IMR-90 (cell line): ENCODE measurements around the gene MAFG. TPM values are rescaled to one million over a fixed set of nuclear protein-coding genes. Genes with fewer than 3 reads are reported as not detected.

Experiments used
- ATAC-seq: fragments of 200-7000 bp; cut with Tn5 transposase; 2 replicates; pipeline ENCODE4 v1.9.1; 2020; ENCODE audit warnings: low read depth, mild to moderate bottlenecking, moderate library complexity
- BruUV-seq: library from RNA; stranded (reverse); fragments of 400-500 nt; replicated peaks from 2 replicates; lab custom pipeline; 2021; lab: Mats Ljungman, UMichigan
- CTCF ChIA-PET: fragments of 300-600 bp; formaldehyde crosslinking; extraction: SDS; loops from one replicate; lab custom pipeline; 2021; ENCODE audit warnings: antibody characterized with exemption; lab: Yijun Ruan, JAX
- POLR2A ChIA-PET: fragments of 300-600 bp; sonication (Branson Sonifier 250); formaldehyde crosslinking; loops from one replicate; lab custom pipeline; 2022; ENCODE audit warnings: antibody characterized with exemption; ENCODE audit not compliant: unreplicated experiment; lab: Charles Lee
- DNase-seq: peaks from one replicate; pipeline ENCODE4 v3.0.0; 2013
- H2AFZ ChIP-seq: replicated peaks from 2 replicates; pipeline ENCODE3; 2013; ENCODE audit warnings: low read length, mild to moderate bottlenecking; ENCODE audit not compliant: poor library complexity
- H2AK5ac ChIP-seq: 2 replicates; pipeline ENCODE4 v1.6.1; 2013; ENCODE audit warnings: low read depth, low read length, inconsistent platforms
- H2AK9ac ChIP-seq: replicated peaks from 2 replicates; pipeline ENCODE3; 2013; ENCODE audit warnings: mild to moderate bottlenecking, low read depth, low read length, moderate library complexity; ENCODE audit not compliant: poor library complexity
- H2BK120ac ChIP-seq: 2 replicates; pipeline ENCODE4 v1.6.1; 2013; ENCODE audit warnings: low read depth, low read length, inconsistent platforms
- H2BK15ac ChIP-seq: 3 replicates; pipeline ENCODE4 v1.6.1; 2013; ENCODE audit warnings: low read depth, low read length, inconsistent platforms
- H2BK20ac ChIP-seq: 2 replicates; pipeline ENCODE4 v1.6.1; 2013; ENCODE audit warnings: low read depth, mild to moderate bottlenecking, inconsistent platforms, low read length, moderate library complexity
- H2BK5ac ChIP-seq: 2 replicates; pipeline ENCODE4 v1.6.1; 2013; ENCODE audit warnings: mild to moderate bottlenecking, low read depth, low read length, inconsistent platforms; ENCODE audit not compliant: poor library complexity, severe bottlenecking
- H3K14ac ChIP-seq: replicated peaks from 2 replicates; pipeline ENCODE4 v1.6.1; 2013; ENCODE audit warnings: low read depth, low read length, inconsistent platforms
- H3K18ac ChIP-seq: 2 replicates; pipeline ENCODE4 v1.6.1; 2013; ENCODE audit warnings: low read depth, low read length, control low read depth
- H3K23ac ChIP-seq: 2 replicates; pipeline ENCODE4 v1.6.1; 2013; ENCODE audit warnings: low read depth, low read length, inconsistent platforms
- H3K27ac ChIP-seq: 2 replicates; pipeline ENCODE4 v1.5.1; 2013; ENCODE audit warnings: mild to moderate bottlenecking, control low read depth, low read length; ENCODE audit not compliant: insufficient read depth
- H3K27me3 ChIP-seq: 2 replicates; pipeline ENCODE4 v1.6.1; 2013; ENCODE audit warnings: low read length; ENCODE audit not compliant: control insufficient read depth, insufficient read depth
- H3K36me3 ChIP-seq: 2 replicates; pipeline ENCODE4 v1.6.1; 2013; ENCODE audit warnings: low read length, mixed read lengths; ENCODE audit not compliant: control insufficient read depth, insufficient read depth
- H3K4ac ChIP-seq: 2 replicates; pipeline ENCODE4 v1.6.1; 2013; ENCODE audit warnings: low read depth, low read length, inconsistent platforms
- H3K4me1 ChIP-seq: 2 replicates; pipeline ENCODE4 v1.6.1; 2013; ENCODE audit warnings: low read length, mixed read lengths; ENCODE audit not compliant: control insufficient read depth, insufficient read depth
- H3K4me2 ChIP-seq: 2 replicates; pipeline ENCODE4 v1.6.1; 2013; ENCODE audit warnings: low read depth, mild to moderate bottlenecking, control low read depth, low read length, moderate library complexity
- H3K4me3 ChIP-seq: 2 replicates; pipeline ENCODE4 v1.5.1; 2013; ENCODE audit warnings: low read depth, mild to moderate bottlenecking, control low read depth, low read length, moderate library complexity; ENCODE audit not compliant: insufficient read depth
- H3K56ac ChIP-seq: 2 replicates; pipeline ENCODE4 v1.6.1; 2013; ENCODE audit warnings: low read length, inconsistent platforms; ENCODE audit not compliant: insufficient read depth; ENCODE audit errors: extremely low read depth
- H3K79me1 ChIP-seq, 2 experiments: 2 replicates each; pipeline ENCODE4 v1.6.1; 2013; ENCODE audit warnings: low read length in 2 of 2, inconsistent platforms in 1 of 2, low read depth in 1 of 2
- H3K9ac ChIP-seq: 2 replicates; pipeline ENCODE4 v1.6.1; 2013; ENCODE audit warnings: low read depth, low read length, control low read depth
- H3K9me1 ChIP-seq: 2 replicates; pipeline ENCODE4 v1.6.1; 2013; ENCODE audit warnings: low read length, inconsistent platforms; ENCODE audit not compliant: insufficient read depth
- H3K9me3 ChIP-seq: 2 replicates; pipeline ENCODE4 v1.6.1; 2013; ENCODE audit warnings: low read length; ENCODE audit not compliant: control insufficient read depth, insufficient read depth
- H4K20me1 ChIP-seq: 2 replicates; pipeline ENCODE4 v1.6.1; 2013; ENCODE audit warnings: low read length, inconsistent platforms; ENCODE audit not compliant: insufficient read depth
- H4K5ac ChIP-seq: 2 replicates; pipeline ENCODE4 v1.6.1; 2013; ENCODE audit warnings: mild to moderate bottlenecking, low read depth, low read length, control low read depth
- H4K8ac ChIP-seq, 2 experiments: 2 replicates each; pipeline ENCODE4 v1.6.1; 2013; ENCODE audit warnings: low read depth in 2 of 2, low read length in 2 of 2, control low read depth in 1 of 2, inconsistent platforms in 1 of 2
- H4K91ac ChIP-seq: 2 replicates; pipeline ENCODE4 v1.6.1; 2013; ENCODE audit warnings: low read depth, low read length, inconsistent platforms; ENCODE audit not compliant: insufficient read depth
- CHD1 ChIP-seq: IDR thresholded peaks from 2 replicates; pipeline ENCODE4 v1.6.1; 2012; ENCODE audit warnings: low read depth, low read length, improper control_type of control experiment
- FOS ChIP-seq: fragments of 150-350 bp; IDR thresholded peaks from 2 replicates; pipeline ENCODE4 v1.6.1; 2016; ENCODE audit warnings: low read depth, low read length
- MXI1 ChIP-seq: IDR thresholded peaks from 2 replicates; pipeline ENCODE4 v1.6.1; 2012; ENCODE audit warnings: low read depth, mild to moderate bottlenecking, low read length, moderate library complexity, borderline replicate concordance
- POLR2A ChIP-seq: IDR thresholded peaks from 2 replicates; pipeline ENCODE4 v1.6.1; 2012; ENCODE audit warnings: mild to moderate bottlenecking, low read depth, low read length
- RAD21 ChIP-seq: IDR thresholded peaks from 2 replicates; pipeline ENCODE4 v1.6.1; 2012; ENCODE audit warnings: low read length, improper control_type of control experiment
- WGBS, 2 experiments: methylation state at CpG; one replicate each; pipeline versions ENCODE4 v1.1.5 to v1.1.7; 2013; ENCODE audit warnings: missing lambda C conversion rate in 2 of 2; ENCODE audit not compliant: insufficient read length in 1 of 2; ENCODE audit errors: extremely low coverage in 2 of 2; 5-methylcytosine and 5-hydroxymethylcytosine counted together
- dilution Hi-C: fragments of 300-500 bp; cut with HindIII; formaldehyde crosslinking; loops from one replicate; pipeline ENCODE4 v1.14.3; 2018; ENCODE audit warnings: low sequenced_read_pairs; ENCODE audit not compliant: unreplicated experiment
- in situ Hi-C: fragments of 300-500 bp; cut with MboI; formaldehyde crosslinking; loops from 3 replicates; pipeline ENCODE4 v1.14.3; 2019; ENCODE audit warnings: low sequenced_read_pairs, inconsistent platforms, mixed read lengths
- intact Hi-C: fragments of 100-400 bp; cut with micrococcal nuclease; formaldehyde crosslinking; loops from 2 replicates; pipeline ENCODE4 v1.10.0; 2022
- polyA plus RNA-seq, 3 experiments: library from polyadenylated mRNA; depleted of rRNA; stranded (reverse); fragments of >200 nt; gene quantifications; 2 replicates each; pipeline ENCODE4 v1.2.3, GENCODE V29; 2012; ENCODE audit warnings: low replicate concordance in 1 of 3
- total RNA-seq: library from RNA; depleted of rRNA; stranded (reverse); fragments of >200 nt; gene quantifications from 2 replicates; pipeline ENCODE4 v1.2.3, GENCODE V29; 2012

The MAFG gene
- total and polyA plus RNA-seq, 2 of the 4 experiments (the other 2 are of a cell fraction): 6.1 to 15.4 TPM

GRCh38 chr17:81976332-81977210 is 49.0 kb upstream of the MAFG start:
- ChIA-PET POLR2A (no interaction called here), CTCF (no interaction called here)
- H3K4me1 ChIP-seq: peaks cover 3% of the 10 kb centered on the region
- ATAC-seq (no peak), DNase-seq (no peak)
- peak overlapping the region; percentile 71 for H2AK5ac ChIP-seq
- no peak overlapping the region for H3K56ac ChIP-seq
- peaks cover 3% of the 10 kb centered on the region; the same call in 1 of the 2 replicates for H3K36me3 ChIP-seq
- peak overlapping the region; percentile 82 for H3K4ac ChIP-seq
- peaks cover 10 to 21% of the 10 kb centered on the region in 2 experiments; a peak in 3 of 4 replicates for H3K79me1 ChIP-seq
- no TSS peak for BruUV-seq
- H3K27me3 ChIP-seq: no peaks in the 10 kb centered on the region; the same call in 1 of the 2 replicates
- peak overlapping the region; percentile 90 for H3K23ac ChIP-seq
- H3K27ac ChIP-seq: peak overlapping the region; percentile 59
- no peak for TF ChIP-seq FOS
- no peak for TF ChIP-seq RAD21
- no peak for TF ChIP-seq POLR2A
- no peak for TF ChIP-seq CHD1
- TF ChIP-seq MXI1: no peak
- in situ Hi-C loops: no loop called here
- peak overlapping the region; percentile 84 for H4K91ac ChIP-seq
- peak overlapping the region; percentile 98 for H2AK9ac ChIP-seq
- H3K4me2 ChIP-seq: peak overlapping the region; percentile 94
- H4K5ac ChIP-seq: peak overlapping the region; percentile 90
- peak overlapping the region; percentile 15; the same call in 1 of the 3 replicates for H2BK15ac ChIP-seq
- dilution Hi-C loops: no loop called here
- peaks cover 3% of the 10 kb centered on the region for H3K9me3 ChIP-seq
- H4K8ac ChIP-seq: peak overlapping the region; percentile 73 to 97
- peak overlapping the region; percentile 79 for H3K4me3 ChIP-seq
- 24% methylated on average over 14 of the region's 30 CpGs; no CpG with 5 or more reads in 1 of the 2 experiments for WGBS, 2 experiments
- peak overlapping the region; percentile 7; the same call in 1 of the 2 replicates for H3K18ac ChIP-seq
- H3K9ac ChIP-seq: peak overlapping the region; percentile 64
- peak overlapping the region; percentile 8; the same call in 1 of the 2 replicates for H2BK120ac ChIP-seq
- H2BK5ac ChIP-seq: peak overlapping the region; percentile 69
- peaks cover 13% of the 10 kb centered on the region for H3K9me1 ChIP-seq
- peak overlapping the region; percentile 92 for H2AFZ ChIP-seq
- no peaks in the 10 kb centered on the region for H4K20me1 ChIP-seq
- peak overlapping the region; percentile 100 for H3K14ac ChIP-seq
- no peak overlapping the region for H2BK20ac ChIP-seq
- intact Hi-C loops: loop anchor here (2.0 kb wide), 1 partner anchor 40 kb away; the partner anchor contains the start of gene PYCR1
